Cerebellar nuclear complex (tissue), 1 donor: ENCODE results near the gene TOP2A.
"Not testable (repeated sequence)": the region's sequence is repeated elsewhere in the genome, so short reads cannot be mapped to it uniquely, and the experiment has no call there.

Experiments
- DNase-seq, 2 experiments: peaks; one replicate each; lab custom pipeline; 2025; lab: John Stamatoyannopoulos, UW

The TOP2A gene

GRCh38 chr17:40432864-40433528 lies 15.3 kb upstream of the TOP2A start:
- no peak for DNase-seq

GRCh38 chr17:40431231-40431602 lies 13.5 kb upstream of the TOP2A start:
- no peak for DNase-seq

GRCh38 chr17:40430272-40431230 lies 12.9 kb upstream of the TOP2A start:
- no peak for DNase-seq

- DNase-seq = no peak
Measured at GRCh38 chr17:40427002-40427491, 9.4 kb upstream of the TOP2A start.

GRCh38 chr17:40425741-40426140 lies 8.0 kb upstream of the TOP2A start:
- no peak for DNase-seq

GRCh38 chr17:40422990-40423633 lies 5.4 kb upstream of the TOP2A start:
- DNase-seq = no peak

- DNase-seq = no peak
Measured at GRCh38 chr17:40419559-40420331, 2.0 kb upstream of the TOP2A start.

GRCh38 chr17:40418428-40418706 lies 671 bp upstream of the TOP2A start:
- DNase-seq = no peak

GRCh38 chr17:40417258-40417608 lies 463 bp downstream of the TOP2A start:
- no peak for DNase-seq

GRCh38 chr17:40416671-40417070 lies 1.0 kb downstream of the TOP2A start:
- no peak for DNase-seq

- no peak for DNase-seq
Measured at GRCh38 chr17:40415390-40415789, 2.3 kb downstream of the TOP2A start.

- DNase-seq = not testable (repeated sequence)
Measured at GRCh38 chr17:40414312-40414711, 3.4 kb downstream of the TOP2A start.

GRCh38 chr17:40412880-40413279 lies 4.8 kb downstream of the TOP2A start:
- no peak for DNase-seq

GRCh38 chr17:40411821-40412220 lies 5.9 kb downstream of the TOP2A start:
- no peak for DNase-seq

- DNase-seq = no peak
Measured at GRCh38 chr17:40410082-40410481, 7.6 kb downstream of the TOP2A start.

GRCh38 chr17:40409540-40409939 lies 8.2 kb downstream of the TOP2A start:
- DNase-seq = not testable (repeated sequence)

GRCh38 chr17:40407460-40407859 lies 10.2 kb downstream of the TOP2A start:
- DNase-seq = no peak

GRCh38 chr17:40404003-40404402 lies 13.7 kb downstream of the TOP2A start:
- DNase-seq = no peak

- DNase-seq = no peak
Measured at GRCh38 chr17:40402668-40403067, 15.0 kb downstream of the TOP2A start.

GRCh38 chr17:40399185-40399584 lies 18.5 kb downstream of the TOP2A start:
- no peak for DNase-seq

GRCh38 chr17:40386555-40386954 lies 31.1 kb downstream of the TOP2A start:
- not testable (repeated sequence) for DNase-seq

- DNase-seq = no peak
Measured at GRCh38 chr17:40382251-40382650, 35.4 kb downstream of the TOP2A start.
